SKM-1 treated with dmso at 0.1 percent for 144 hours (cell line): ENCODE results near the gene CDH26.
"Not testable (repeated sequence)": the region's sequence is repeated elsewhere in the genome, so short reads cannot be mapped to it uniquely, and the experiment has no call there.

Source experiments
- DNase-seq: peaks from one replicate; lab custom pipeline; 2025; ENCODE audit not compliant: unreplicated experiment; lab: John Stamatoyannopoulos, UW

Gene CDH26

GRCh38 chr20:60041436-60042165 lies 83.4 kb downstream of the CDH26 start:
- DNase-seq: not testable (repeated sequence)

GRCh38 chr20:60043435-60043834 lies 85.2 kb downstream of the CDH26 start:
- no peak for DNase-seq

- peak; percentile 98 for DNase-seq
These were observed 87.8 kb downstream of the CDH26 start for GRCh38 chr20:60046011-60046413.

GRCh38 chr20:60046436-60046835 lies 88.2 kb downstream of the CDH26 start:
- no peak for DNase-seq

- DNase-seq: no peak
These were observed 88.6 kb downstream of the CDH26 start for GRCh38 chr20:60046860-60047259.

GRCh38 chr20:60048634-60049521 lies 90.7 kb downstream of the CDH26 start:
- DNase-seq: no peak

GRCh38 chr20:60049601-60050000 lies 91.4 kb downstream of the CDH26 start:
- DNase-seq: no peak

GRCh38 chr20:60050193-60050947 lies 92.1 kb downstream of the CDH26 start:
- no peak for DNase-seq

- no peak for DNase-seq
These were observed 93.7 kb downstream of the CDH26 start for GRCh38 chr20:60051911-60052310.

- no peak for DNase-seq
These were observed 94.1 kb downstream of the CDH26 start for GRCh38 chr20:60052322-60052721.

- DNase-seq: no peak
These were observed 95.0 kb downstream of the CDH26 start for GRCh38 chr20:60053125-60053817.

- DNase-seq: no peak
These were observed 95.6 kb downstream of the CDH26 start for GRCh38 chr20:60053818-60054190.

GRCh38 chr20:60054716-60055634 lies 96.8 kb downstream of the CDH26 start:
- DNase-seq: peak; percentile 97

GRCh38 chr20:60055740-60056139 lies 97.5 kb downstream of the CDH26 start:
- DNase-seq: peak; percentile 95

GRCh38 chr20:60056407-60057122 lies 98.3 kb downstream of the CDH26 start:
- peak; percentile 29 for DNase-seq

GRCh38 chr20:60057123-60057865 lies 99.1 kb downstream of the CDH26 start:
- peak; percentile 89 for DNase-seq

- DNase-seq: peak; percentile 96
These were observed 99.9 kb downstream of the CDH26 start for GRCh38 chr20:60057866-60058807.
